Suprapubic skin (tissue), 4 donors: ENCODE measurements around the gene APOBR.

ENCODE experiments used
- EP300 ChIP-seq: sonication (generic); formaldehyde crosslinking; IDR thresholded peaks from one replicate; pipeline ENCODE4 v1.6.1; 2017; ENCODE audit warnings: antibody characterized with exemption
- POLR2A ChIP-seq, 2 donors: fragments of 450-650 bp; IDR thresholded peaks; one replicate each; pipeline ENCODE4 v1.6.1; 2017; ENCODE audit warnings: antibody characterized with exemption in 2 of 2, mild to moderate bottlenecking in 2 of 2, moderate library complexity in 2 of 2
- POLR2AphosphoS5 ChIP-seq, 3 donors: sonication (generic); formaldehyde crosslinking; IDR thresholded peaks; one replicate each; pipeline ENCODE4 v1.6.1; 2017; ENCODE audit warnings: antibody characterized with exemption in 3 of 3
- TF ChIP-seq, protein P1 (sequence below), 2 donors: fragments of 200-600 bp in 1 of 2; fragments of 450-650 bp in 1 of 2; sonication (generic) in 1 of 2; IDR thresholded peaks; one replicate each; pipeline ENCODE4 v1.5.1; 2016 to 2019; ENCODE audit warnings: antibody characterized with exemption in 2 of 2, mild to moderate bottlenecking in 1 of 2, moderate library complexity in 1 of 2

DNA sequence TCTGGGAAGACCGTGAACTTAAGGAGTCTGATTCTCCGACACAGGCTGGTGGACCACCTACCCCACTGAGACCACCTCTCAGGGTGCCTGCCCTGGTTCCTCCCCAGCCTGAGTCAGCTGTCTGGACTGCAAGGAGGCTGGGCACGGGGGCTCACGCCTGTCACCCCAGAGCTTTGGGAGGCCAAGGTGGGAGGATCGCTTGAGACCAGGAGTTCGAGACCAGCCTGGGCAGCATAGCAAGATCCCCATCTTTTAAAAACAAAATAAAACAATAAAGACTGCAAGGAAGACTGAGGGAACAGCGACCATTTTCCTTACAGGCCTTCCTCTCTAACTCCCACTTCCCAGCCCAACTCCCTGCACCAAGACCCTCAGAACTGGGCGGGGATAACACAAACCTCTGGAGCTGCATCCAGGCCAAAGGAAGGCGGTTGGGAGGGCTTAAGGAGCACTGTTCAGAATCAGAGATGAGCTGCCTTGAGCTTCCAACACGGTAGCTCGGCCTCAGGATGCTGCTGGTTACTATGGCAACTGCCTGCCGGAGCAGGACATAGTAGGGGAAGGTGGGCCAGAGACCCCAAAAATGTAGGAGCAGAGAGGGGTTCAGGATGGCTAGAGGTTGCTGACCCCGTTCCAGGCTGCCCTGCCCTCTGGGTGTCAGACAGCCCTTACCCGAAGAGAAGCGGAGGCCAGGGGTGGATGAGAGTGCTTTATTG lies 4.4 kb downstream of the APOBR start:
- no peak for TF ChIP-seq POLR2AphosphoS5 (IDR thresholded peaks at IDR 0.05)
- TF ChIP-seq, protein P1, sequence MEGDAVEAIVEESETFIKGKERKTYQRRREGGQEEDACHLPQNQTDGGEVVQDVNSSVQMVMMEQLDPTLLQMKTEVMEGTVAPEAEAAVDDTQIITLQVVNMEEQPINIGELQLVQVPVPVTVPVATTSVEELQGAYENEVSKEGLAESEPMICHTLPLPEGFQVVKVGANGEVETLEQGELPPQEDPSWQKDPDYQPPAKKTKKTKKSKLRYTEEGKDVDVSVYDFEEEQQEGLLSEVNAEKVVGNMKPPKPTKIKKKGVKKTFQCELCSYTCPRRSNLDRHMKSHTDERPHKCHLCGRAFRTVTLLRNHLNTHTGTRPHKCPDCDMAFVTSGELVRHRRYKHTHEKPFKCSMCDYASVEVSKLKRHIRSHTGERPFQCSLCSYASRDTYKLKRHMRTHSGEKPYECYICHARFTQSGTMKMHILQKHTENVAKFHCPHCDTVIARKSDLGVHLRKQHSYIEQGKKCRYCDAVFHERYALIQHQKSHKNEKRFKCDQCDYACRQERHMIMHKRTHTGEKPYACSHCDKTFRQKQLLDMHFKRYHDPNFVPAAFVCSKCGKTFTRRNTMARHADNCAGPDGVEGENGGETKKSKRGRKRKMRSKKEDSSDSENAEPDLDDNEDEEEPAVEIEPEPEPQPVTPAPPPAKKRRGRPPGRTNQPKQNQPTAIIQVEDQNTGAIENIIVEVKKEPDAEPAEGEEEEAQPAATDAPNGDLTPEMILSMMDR (IDR thresholded peaks at IDR 0.05) = no peak
- no peak for TF ChIP-seq EP300
- no peak for TF ChIP-seq POLR2A (IDR thresholded peaks at IDR 0.05)
